ENCODE measurements around the gene ZFYVE16. TPM values are rescaled to one million over a fixed set of nuclear protein-coding genes. Genes with fewer than 3 reads are reported as not detected.

The ZFYVE16 gene
- total and polyA plus RNA-seq, 4 donors = 8.1 to 57.6 (median 28.9) TPM

DNA sequence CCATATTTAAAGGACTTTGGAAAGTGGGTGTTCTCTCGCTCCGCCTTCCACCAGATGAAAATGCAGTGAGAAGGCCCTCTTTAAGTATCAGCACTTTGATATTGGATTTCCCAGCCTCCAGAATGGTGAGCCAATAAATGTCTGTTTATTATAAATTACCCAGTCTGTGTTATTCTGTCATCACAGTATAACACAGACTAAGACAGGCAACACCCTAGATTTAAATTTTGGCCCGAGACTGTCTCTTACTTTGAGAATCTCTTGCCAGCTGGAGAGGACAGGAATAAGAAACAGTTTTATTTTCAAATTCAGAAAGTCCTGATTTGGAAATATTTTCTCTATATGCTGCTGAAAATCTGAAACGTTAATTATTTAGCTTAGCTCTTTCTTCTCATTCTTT is 101.5 kb downstream of the ZFYVE16 start:
- Histone ChIP-seq H3K27me3 (ENCODE audit: control insufficient read depth in 1 of 2, insufficient read depth in 2 of 2, low read length in 1 of 2) (no peaks in the 10 kb centered on the region), H3K4me1 (ENCODE audit: control insufficient read depth in 1 of 2, insufficient read depth in 2 of 2, low read length in 2 of 2) (peaks cover 0 to 2% of the 10 kb centered on the region in 2 donors), H3K27ac (ENCODE audit: low read depth in 1 of 2, low read length in 2 of 2) (no peak overlapping the region), H3K9me3 (ENCODE audit: control insufficient read depth, low read length) (no peaks in the 10 kb centered on the region), H3K36me3 (ENCODE audit: control insufficient read depth in 1 of 2, insufficient read depth in 2 of 2, low read length in 1 of 2) (no peaks in the 10 kb centered on the region), H3K4me3 (ENCODE audit: low read length in 2 of 2) (no peak overlapping the region)
- intact Hi-C loops (cut with DNase I) = loop anchor here in 1 of 2 donors (2.0 kb wide), 1 partner anchor 15 kb away; no protein-coding TSS in a partner anchor
- 70 to 80% methylated on average over 4 of the region's 4 CpGs for WGBS, 2 donors
- no peak for ATAC-seq (ENCODE audit: low FRiP score)
- no peak for DNase-seq

DNA sequence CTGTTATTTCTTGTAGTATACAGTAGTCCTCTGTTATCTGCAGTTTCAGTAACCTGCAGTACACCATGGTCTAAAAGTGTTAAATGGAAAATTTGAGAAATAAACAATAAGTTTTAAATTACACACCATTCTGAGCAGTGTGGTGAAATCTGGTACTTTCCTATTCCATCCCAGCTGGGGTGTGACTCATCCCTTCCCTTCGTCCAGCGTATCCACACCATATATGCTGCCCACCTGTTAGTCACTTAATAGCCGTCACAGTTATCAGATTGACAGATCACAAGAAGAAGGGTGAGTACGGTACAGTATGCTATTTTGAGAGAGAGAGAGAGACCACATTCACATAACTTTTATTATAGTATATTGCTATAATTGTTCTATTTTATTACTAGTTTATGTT is 109.0 kb downstream of the ZFYVE16 start:
- H3K36me3 ChIP-seq (ENCODE audit: control insufficient read depth in 1 of 2, insufficient read depth in 2 of 2, low read length in 1 of 2) = no peaks in the 10 kb centered on the region
- ATAC-seq (ENCODE audit: low FRiP score) = no peak
- H3K4me1 ChIP-seq (ENCODE audit: control insufficient read depth in 1 of 2, insufficient read depth in 2 of 2, low read length in 2 of 2) = no peaks in the 10 kb centered on the region
- H3K9me3 ChIP-seq (ENCODE audit: control insufficient read depth, low read length) = no peaks in the 10 kb centered on the region
- intact Hi-C loops (cut with DNase I) = no loop called here
- no peaks in the 10 kb centered on the region for H3K27me3 ChIP-seq (ENCODE audit: control insufficient read depth in 1 of 2, insufficient read depth in 2 of 2, low read length in 1 of 2)
- DNase-seq = no peak
- no peak overlapping the region for H3K4me3 ChIP-seq (ENCODE audit: low read length in 2 of 2)
- 82 to 86% methylated on average over 4 of the region's 4 CpGs for WGBS, 2 donors
- H3K27ac ChIP-seq (ENCODE audit: low read depth in 1 of 2, low read length in 2 of 2) = no peak overlapping the region

Other genes starting within 250 kb of the ZFYVE16 start
- 10 to 100 TPM; 15.5 to 22.1 TPM for gene SERINC5, start 152.0 kb upstream of the ZFYVE16 start, total RNA-seq
- 1 to 10 TPM; 1.4 to 1.7 TPM for gene SERINC5, start 152.0 kb upstream of the ZFYVE16 start, polyA plus RNA-seq
- gene SPZ1, start 88.1 kb upstream of the ZFYVE16 start, total RNA-seq = not detected
- gene SPZ1, start 88.1 kb upstream of the ZFYVE16 start, polyA plus RNA-seq = not detected
- 1 to 10 TPM; 1.9 to 4.4 TPM for gene FAM151B, start 80.0 kb downstream of the ZFYVE16 start, total RNA-seq
- gene FAM151B, start 80.0 kb downstream of the ZFYVE16 start, polyA plus RNA-seq = 1 to 10 TPM in 1 of 2 donors, under 1 TPM in 1; 0.95 to 3.3 TPM
- not detected for gene ANKRD34B, start 162.2 kb downstream of the ZFYVE16 start, total RNA-seq
- gene ANKRD34B, start 162.2 kb downstream of the ZFYVE16 start, polyA plus RNA-seq = under 1 TPM in 1 of 2 donors, not detected in 1; 0.25 TPM
- 10 to 100 TPM; 12.8 to 18.1 TPM for gene MSH3, start 246.6 kb downstream of the ZFYVE16 start, total RNA-seq
- 1 to 10 TPM; 4.2 to 5.5 TPM for gene MSH3, start 246.6 kb downstream of the ZFYVE16 start, polyA plus RNA-seq
- gene DHFR, start 246.9 kb downstream of the ZFYVE16 start, total RNA-seq = 10 to 100 TPM in 1 of 2 donors, 1 to 10 TPM in 1; 4.5 to 10.9 TPM
- 10 to 100 TPM in 1 of 2 donors, 1 to 10 TPM in 1; 5.4 to 21.0 TPM for gene DHFR, start 246.9 kb downstream of the ZFYVE16 start, polyA plus RNA-seq